HepG2 (cell line): Measurements from ENCODE around the gene LLGL1. TPM values are rescaled to one million over a fixed set of nuclear protein-coding genes. Genes with fewer than 3 reads are reported as not detected.

ENCODE experiments used
- AGO2 ChIP-seq: fragments of 200-400 bp; formaldehyde crosslinking; optimal IDR thresholded peaks from 2 replicates; pipeline ENCODE3; 2017; ENCODE audit warnings: mild to moderate bottlenecking, low read depth, low read length, moderate library complexity
- ATF7 ChIP-seq, 2 experiments: fragments of 450-650 bp in 1 of 2; sonication (generic) in 1 of 2; formaldehyde crosslinking in 1 of 2; IDR thresholded peaks; 2 replicates each; pipeline versions ENCODE4 v1.4.0 to v1.6.1; 2016 to 2020; ENCODE audit warnings: antibody characterized with exemption in 1 of 2, mild to moderate bottlenecking in 1 of 2, missing genetic modification reagents in 1 of 2
- BORCS8-MEF2B ChIP-seq: sonication (generic); formaldehyde crosslinking; IDR thresholded peaks from 2 replicates; pipeline ENCODE4 v1.8.0; 2022; ENCODE audit warnings: mild to moderate bottlenecking, missing genetic modification reagents
- CREM ChIP-seq, 2 experiments: sonication (generic) in 1 of 2; formaldehyde crosslinking in 1 of 2; IDR thresholded peaks; 2 replicates each; pipeline versions ENCODE4 v1.4.0 to v1.6.1; 2016 to 2020; ENCODE audit warnings: antibody characterized with exemption in 1 of 2, mild to moderate bottlenecking in 1 of 2, missing genetic modification reagents in 1 of 2
- CSRNP1 ChIP-seq: sonication (generic); formaldehyde crosslinking; IDR thresholded peaks from 2 replicates; pipeline ENCODE4 v1.8.1; 2023; ENCODE audit warnings: mild to moderate bottlenecking, missing genetic modification reagents
- E2F2 ChIP-seq: sonication (generic); formaldehyde crosslinking; IDR thresholded peaks from 2 replicates; pipeline ENCODE4 v1.4.0; 2020; ENCODE audit warnings: missing genetic modification reagents, borderline replicate concordance
- GATAD2A ChIP-seq: IDR thresholded peaks from 2 replicates; pipeline ENCODE4 v1.6.1; 2016
- HNF4G ChIP-seq, 2 experiments: sonication (generic) in 1 of 2; formaldehyde crosslinking in 1 of 2; IDR thresholded peaks; 2 replicates each; pipeline versions ENCODE4 v1.4.0 to v1.6.1; 2011 to 2020; ENCODE audit warnings: borderline replicate concordance in 2 of 2, low read depth in 2 of 2, mild to moderate bottlenecking in 2 of 2, low read length in 1 of 2, missing genetic modification reagents in 1 of 2, moderate library complexity in 1 of 2
- KLF15 ChIP-seq: sonication (generic); formaldehyde crosslinking; IDR thresholded peaks from 2 replicates; pipeline ENCODE4 v1.8.1; 2023; ENCODE audit warnings: borderline replicate concordance, mild to moderate bottlenecking, inconsistent platforms, missing genetic modification reagents, mixed read lengths
- LCORL ChIP-seq, 2 experiments: fragments of 450-650 bp in 1 of 2; sonication (generic) in 1 of 2; formaldehyde crosslinking in 1 of 2; IDR thresholded peaks; 2 replicates each; pipeline versions ENCODE4 v1.5.0 to v1.6.1; 2017 to 2020; ENCODE audit warnings: antibody characterized with exemption in 1 of 2, missing genetic modification reagents in 1 of 2
- RARA ChIP-seq: IDR thresholded peaks from 2 replicates; pipeline ENCODE4 v1.6.1; 2016; ENCODE audit warnings: missing genetic modification reagents, missing compliant biosample characterization
- RFXANK ChIP-seq: IDR thresholded peaks from 2 replicates; pipeline ENCODE4 v1.6.1; 2016
- SALL2 ChIP-seq: sonication (generic); formaldehyde crosslinking; IDR thresholded peaks from 2 replicates; pipeline ENCODE4 v1.8.1; 2023; ENCODE audit warnings: mild to moderate bottlenecking, missing genetic modification reagents, inconsistent platforms
- SIX4 ChIP-seq: sonication (generic); formaldehyde crosslinking; IDR thresholded peaks from 2 replicates; pipeline ENCODE4 v1.4.0; 2020; ENCODE audit warnings: missing genetic modification reagents
- SOX13 ChIP-seq, 3 experiments: fragments of 450-650 bp in 1 of 3; sonication (generic) in 1 of 3; formaldehyde crosslinking in 1 of 3; IDR thresholded peaks in 2 of 3; conservative IDR thresholded peaks in 1 of 3; 2 replicates each; pipeline versions ENCODE4 v1.5.0 to v1.6.1; 2016 to 2020; ENCODE audit warnings: antibody characterized with exemption in 1 of 3, mild to moderate bottlenecking in 1 of 3, missing compliant biosample characterization in 1 of 3, missing genetic modification reagents in 1 of 3, moderate library complexity in 1 of 3
- TOPORS ChIP-seq: sonication (generic); formaldehyde crosslinking; IDR thresholded peaks from 2 replicates; pipeline ENCODE4 v1.8.0; 2023; ENCODE audit warnings: mild to moderate bottlenecking, missing genetic modification reagents
- ZBTB7B ChIP-seq: sonication (generic); formaldehyde crosslinking; IDR thresholded peaks from 2 replicates; pipeline ENCODE4 v1.4.0; 2020; ENCODE audit warnings: missing genetic modification reagents
- ZIK1 ChIP-seq: sonication (generic); formaldehyde crosslinking; IDR thresholded peaks from 2 replicates; pipeline ENCODE4 v1.5.0; 2020; ENCODE audit warnings: mild to moderate bottlenecking, low read depth, missing genetic modification reagents, borderline replicate concordance
- ZNF335 ChIP-seq: sonication (generic); formaldehyde crosslinking; IDR thresholded peaks from 2 replicates; pipeline ENCODE4 v1.4.0; 2020; ENCODE audit warnings: missing genetic modification reagents
- ZNF44 ChIP-seq: sonication (generic); formaldehyde crosslinking; IDR thresholded peaks from 2 replicates; pipeline ENCODE4 v1.5.1; 2020; ENCODE audit warnings: mild to moderate bottlenecking, missing genetic modification reagents
- ZNF556 ChIP-seq: sonication (generic); formaldehyde crosslinking; IDR thresholded peaks from 2 replicates; pipeline ENCODE4 v1.4.0; 2020; ENCODE audit warnings: mild to moderate bottlenecking, missing genetic modification reagents, borderline replicate concordance
- ZNF558 ChIP-seq: sonication (generic); formaldehyde crosslinking; IDR thresholded peaks from 2 replicates; pipeline ENCODE4 v1.9.0; 2022; ENCODE audit warnings: mild to moderate bottlenecking, missing genetic modification reagents, borderline replicate concordance
- ZNF605 ChIP-seq: sonication (generic); formaldehyde crosslinking; IDR thresholded peaks from 2 replicates; pipeline ENCODE4 v1.8.0; 2022; ENCODE audit warnings: mild to moderate bottlenecking, missing genetic modification reagents
- ZSCAN22 ChIP-seq: sonication (generic); formaldehyde crosslinking; IDR thresholded peaks from 2 replicates; pipeline ENCODE4 v1.4.0; 2020; ENCODE audit warnings: mild to moderate bottlenecking, missing genetic modification reagents
- polyA plus RNA-seq, 8 experiments: library from polyadenylated mRNA; depleted of rRNA in 3 of 8; stranded (reverse) in 7 of 8; unstranded in 1 of 8; fragments of >200 nt; fragmentation: Illumina TruSeq in 4 of 8; extraction: Trizol in 4 of 8; gene quantifications; 2 replicates each; pipeline versions ENCODE4 v1.2.1 to v1.2.3, GENCODE V29; 2011 to 2016; ENCODE audit warnings: low read depth in 4 of 8, missing spikeins in 1 of 8, mixed read lengths in 1 of 8; ENCODE audit not compliant: insufficient read depth in 1 of 8
- total RNA-seq, 5 experiments: library from RNA; depleted of rRNA; stranded (reverse); fragments of >200 nt; fragmentation: Illumina TruSeq; extraction: Trizol; gene quantifications; 2 replicates each; pipeline ENCODE4 v1.2.3, GENCODE V29; 2016; ENCODE audit warnings: low read depth in 1 of 5
- TF ChIP-seq, protein P1 (sequence below): sonication (generic); formaldehyde crosslinking; IDR thresholded peaks from 2 replicates; pipeline ENCODE4 v1.4.0; 2020; ENCODE audit warnings: missing genetic modification reagents

Gene LLGL1
- total and polyA plus RNA-seq, 2 of the 13 experiments (the other 11 are each of a cell fraction or from before 2014, with no cell fraction given) = 15.0 to 15.3 TPM

- peak; percentile 61; the same call in 1 of the 2 replicates for TF ChIP-seq BORCS8-MEF2B
- TF ChIP-seq SALL2 = 0 out of 2 replicates have a peak, but pooled peaks have one; percentile 39
- no peak for TF ChIP-seq KLF15 (CRISPR knock-in tag)
- no peak for TF ChIP-seq ATF7 (IDR thresholded peaks at IDR 0.05)
- no peak for TF ChIP-seq ATF7 (CRISPR knock-in tag; IDR thresholded peaks at IDR 0.05)
- peak; percentile 24; the same call in 1 of the 2 replicates for TF ChIP-seq ZNF335 (CRISPR knock-in tag)
- no peak for TF ChIP-seq E2F2 (CRISPR knock-in tag)
- TF ChIP-seq, protein P1, sequence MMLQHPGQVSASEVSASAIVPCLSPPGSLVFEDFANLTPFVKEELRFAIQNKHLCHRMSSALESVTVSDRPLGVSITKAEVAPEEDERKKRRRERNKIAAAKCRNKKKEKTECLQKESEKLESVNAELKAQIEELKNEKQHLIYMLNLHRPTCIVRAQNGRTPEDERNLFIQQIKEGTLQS (CRISPR knock-in tag) = 0 out of 2 replicates have a peak, but pooled peaks have one; percentile 17
- TF ChIP-seq ZBTB7B (CRISPR knock-in tag) = peak; percentile 52; the same call in 1 of the 2 replicates
- no peak for TF ChIP-seq SIX4 (CRISPR knock-in tag)
- TF ChIP-seq SOX13 (IDR thresholded peaks at IDR 0.05) = no peak
- TF ChIP-seq SOX13 (CRISPR knock-in tag; conservative IDR thresholded peaks at IDR 0.05 in 1 of 2, IDR thresholded peaks at IDR 0.05 in 1 of 2) = peak in 1 of 2 experiments; percentile 34; a peak in 1 of 4 replicates
- 0 out of 2 replicates have a peak, but pooled peaks have one; percentile 1 for TF ChIP-seq CREM (IDR thresholded peaks at IDR 0.05)
- TF ChIP-seq CREM (CRISPR knock-in tag; IDR thresholded peaks at IDR 0.05) = no peak
- no peak for TF ChIP-seq ZIK1 (CRISPR knock-in tag)
- no peak for TF ChIP-seq LCORL (IDR thresholded peaks at IDR 0.05)
- TF ChIP-seq LCORL (CRISPR knock-in tag; IDR thresholded peaks at IDR 0.05) = 0 out of 2 replicates have a peak, but pooled peaks have one; percentile 44
- TF ChIP-seq ZNF44 (CRISPR knock-in tag) = peak; percentile 70; the same call in 1 of the 2 replicates
- no peak for TF ChIP-seq ZSCAN22 (CRISPR knock-in tag)
- no peak for TF ChIP-seq TOPORS
- no peak for TF ChIP-seq AGO2
- peak; percentile 79 for TF ChIP-seq ZNF558
- TF ChIP-seq GATAD2A (CRISPR knock-in tag) = peak; percentile 32; the same call in 1 of the 2 replicates
- TF ChIP-seq ZNF556 (CRISPR knock-in tag) = peak; percentile 22; the same call in 1 of the 2 replicates
- peak; percentile 49; the same call in 1 of the 2 replicates for TF ChIP-seq HNF4G (IDR thresholded peaks at IDR 0.05; ENCODE audit: borderline replicate concordance, low read depth, low read length)
- no peak; the same call in 1 of the 2 replicates for TF ChIP-seq HNF4G (CRISPR knock-in tag; IDR thresholded peaks at IDR 0.05; ENCODE audit: borderline replicate concordance, low read depth)
- no peak for TF ChIP-seq ZNF605
- TF ChIP-seq RARA (CRISPR knock-in tag) = peak; percentile 8; the same call in 1 of the 2 replicates
- TF ChIP-seq RFXANK = 0 out of 2 replicates have a peak, but pooled peaks have one; percentile 52
- TF ChIP-seq CSRNP1 (CRISPR knock-in tag) = peak; percentile 28; the same call in 1 of the 2 replicates
These were observed 881 bp upstream of the LLGL1 start (continued) for GRCh38 chr17:18224387-18225120.
